Measurements from ENCODE around the gene HSD17B1.
"Not testable (repeated sequence)": the region's sequence is repeated elsewhere in the genome, so short reads cannot be mapped to it uniquely, and the experiment has no call there.

Gene HSD17B1

GRCh38 chr17:42548070-42548837 is 4.5 kb upstream of the HSD17B1 start:
- DNase-seq = peak; percentile 59

- DNase-seq = no peak
These were observed 3.5 kb upstream of the HSD17B1 start for GRCh38 chr17:42548993-42549755.

- DNase-seq = peak; percentile 19
These were observed 567 bp downstream of the HSD17B1 start for GRCh38 chr17:42553161-42553818.

DNA sequence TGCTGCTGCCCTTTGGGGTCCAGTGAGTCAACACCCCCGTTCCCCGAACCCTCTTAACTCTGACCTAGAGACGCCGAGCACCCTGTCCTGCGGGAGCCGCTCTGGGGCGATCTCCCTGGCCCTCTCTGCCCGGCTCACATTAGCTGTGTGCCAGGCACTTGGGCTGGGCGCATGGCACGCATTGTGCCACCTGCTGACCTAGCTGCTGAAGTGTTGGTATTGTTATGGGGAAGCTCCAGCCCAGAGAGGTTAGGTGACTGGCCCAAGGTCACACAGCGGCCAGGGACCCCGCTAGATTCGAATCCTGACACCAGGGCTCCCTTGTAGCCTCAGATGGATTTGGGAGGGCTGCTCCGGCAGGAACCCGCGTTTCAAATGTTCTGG is 1.1 kb downstream of the HSD17B1 start:
- DNase-seq = no peak

DNA sequence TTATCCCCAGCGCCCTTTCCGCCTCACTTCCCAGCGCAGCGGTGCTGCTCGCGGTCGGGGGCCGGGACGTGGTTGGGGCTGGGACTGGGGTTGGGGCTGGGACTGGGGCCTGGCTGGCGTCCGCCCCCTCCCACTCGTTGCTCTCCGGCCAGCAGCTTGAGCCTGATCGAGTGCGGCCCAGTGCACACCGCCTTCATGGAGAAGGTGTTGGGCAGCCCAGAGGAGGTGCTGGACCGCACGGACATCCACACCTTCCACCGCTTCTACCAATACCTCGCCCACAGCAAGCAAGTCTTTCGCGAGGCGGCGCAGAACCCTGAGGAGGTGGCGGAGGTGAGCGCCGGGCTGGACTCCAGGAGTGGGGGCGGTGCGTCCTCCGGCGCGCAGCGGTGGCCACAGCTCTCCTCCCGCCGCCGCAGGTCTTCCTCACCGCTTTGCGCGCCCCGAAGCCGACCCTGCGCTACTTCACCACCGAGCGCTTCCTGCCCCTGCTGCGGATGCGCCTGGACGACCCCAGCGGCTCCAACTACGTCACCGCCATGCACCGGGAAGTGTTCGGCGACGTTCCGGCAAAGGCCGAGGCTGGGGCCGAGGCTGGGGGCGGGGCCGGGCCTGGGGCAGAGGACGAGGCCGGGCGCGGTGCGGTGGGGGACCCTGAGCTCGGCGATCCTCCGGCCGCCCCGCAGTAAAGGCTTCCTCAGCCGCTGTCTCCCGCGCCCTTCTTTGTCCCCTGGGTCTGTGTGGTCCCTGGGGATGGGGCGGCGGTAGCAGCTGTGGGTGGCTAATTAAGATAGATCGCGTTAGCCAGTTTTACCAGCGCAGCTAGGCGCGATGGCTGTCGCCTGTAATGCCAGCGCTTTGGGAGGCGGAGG is 1.8 kb downstream of the HSD17B1 start:
- DNase-seq = peak; percentile 85

GRCh38 chr17:42555122-42555622 is 2.4 kb downstream of the HSD17B1 start:
- no peak for DNase-seq

DNA sequence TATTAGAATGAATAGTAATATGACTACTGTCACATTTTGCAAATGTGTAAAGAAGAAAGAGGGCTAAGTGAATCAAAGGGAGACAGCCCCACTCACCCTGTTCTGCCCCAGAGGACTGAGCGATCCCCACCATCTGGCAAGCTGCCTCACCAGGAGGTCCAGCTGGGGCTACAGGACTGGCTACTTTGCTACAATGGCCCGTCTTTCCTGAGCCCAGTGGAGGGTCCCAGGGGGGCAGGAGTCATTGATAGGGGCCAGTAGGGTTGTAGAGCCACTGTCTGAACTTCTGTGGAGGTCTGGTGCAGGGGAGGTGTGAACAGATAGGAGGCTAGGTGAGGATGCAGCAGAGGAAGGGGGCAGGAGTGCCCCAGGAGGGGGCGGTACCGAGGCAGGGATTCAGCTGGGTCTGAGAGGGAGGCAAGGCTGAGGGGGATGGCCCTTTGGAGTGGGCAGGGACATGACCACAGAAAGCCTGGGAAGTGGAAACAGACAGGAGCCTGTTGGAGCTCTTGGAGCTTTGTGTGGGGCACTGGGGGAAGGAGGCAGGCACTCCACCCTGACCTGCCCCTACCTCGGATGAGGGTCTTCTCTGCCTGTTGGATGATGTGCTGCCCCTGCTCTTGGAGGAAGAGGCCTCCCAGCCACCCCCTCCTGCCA is 3.4 kb downstream of the HSD17B1 start:
- DNase-seq = not testable (repeated sequence)

DNA sequence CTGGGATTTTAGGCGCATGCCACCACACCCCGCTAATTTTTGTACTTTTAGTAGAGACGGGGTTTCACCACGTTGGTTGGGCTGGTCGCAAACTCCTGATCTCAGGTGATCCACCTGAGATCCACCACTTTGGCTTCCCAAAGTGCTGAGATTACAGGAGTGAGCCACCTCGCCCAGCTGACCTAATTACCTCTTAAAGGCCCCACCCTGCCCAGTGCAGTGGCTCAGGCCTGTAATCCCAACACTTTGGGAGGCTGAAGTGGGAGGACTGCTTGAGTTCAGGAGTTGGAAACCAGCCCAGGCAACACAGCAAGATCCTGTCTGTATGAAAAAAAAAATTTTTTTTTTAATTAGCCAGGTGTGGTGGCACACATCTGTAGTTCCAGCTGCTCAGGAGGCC is 6.4 kb downstream of the HSD17B1 start:
- DNase-seq = no peak

- DNase-seq = no peak
These were observed 7.5 kb downstream of the HSD17B1 start for GRCh38 chr17:42560246-42560645.

DNA sequence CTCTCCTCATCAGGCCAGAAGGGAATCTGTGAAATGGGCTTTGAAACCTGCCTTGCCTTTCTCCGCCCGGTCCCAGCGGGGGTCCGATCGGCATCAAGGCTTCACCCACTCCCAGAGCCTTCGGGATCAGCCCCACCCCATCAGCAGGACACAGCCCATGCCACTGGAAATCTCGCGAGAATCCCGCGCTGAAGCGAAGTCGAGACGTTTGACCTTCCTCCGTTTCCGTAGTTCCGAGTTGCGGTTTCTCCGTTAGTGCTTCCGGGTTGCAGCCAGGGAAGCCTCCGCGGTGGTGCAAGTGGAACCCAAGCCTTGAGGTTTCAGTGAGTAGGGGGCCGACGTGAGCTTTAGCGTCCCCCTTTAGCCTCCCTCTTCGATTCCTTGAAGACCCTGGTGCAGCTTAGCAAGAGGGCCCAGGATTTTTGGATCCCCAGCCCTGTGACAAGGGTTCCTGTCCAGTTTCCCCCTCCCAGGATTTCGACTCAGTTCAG is 9.2 kb downstream of the HSD17B1 start, which contains the start of gene COASY:
Gene COASY, plus strand, starts transcription at position 252 of the 491 bp plus-strand sequence. CDS start 475 bp downstream, outside the sequence.
- peak; percentile 99 for DNase-seq

- no peak for DNase-seq
These were observed 9.8 kb downstream of the HSD17B1 start for GRCh38 chr17:42562388-42563142.

GRCh38 chr17:42563143-42563509 is 10.4 kb downstream of the HSD17B1 start:
- no peak for DNase-seq

- DNase-seq = no peak
These were observed 10.8 kb downstream of the HSD17B1 start for GRCh38 chr17:42563543-42563942.

GRCh38 chr17:42563950-42564349 is 11.2 kb downstream of the HSD17B1 start:
- DNase-seq = no peak

DNA sequence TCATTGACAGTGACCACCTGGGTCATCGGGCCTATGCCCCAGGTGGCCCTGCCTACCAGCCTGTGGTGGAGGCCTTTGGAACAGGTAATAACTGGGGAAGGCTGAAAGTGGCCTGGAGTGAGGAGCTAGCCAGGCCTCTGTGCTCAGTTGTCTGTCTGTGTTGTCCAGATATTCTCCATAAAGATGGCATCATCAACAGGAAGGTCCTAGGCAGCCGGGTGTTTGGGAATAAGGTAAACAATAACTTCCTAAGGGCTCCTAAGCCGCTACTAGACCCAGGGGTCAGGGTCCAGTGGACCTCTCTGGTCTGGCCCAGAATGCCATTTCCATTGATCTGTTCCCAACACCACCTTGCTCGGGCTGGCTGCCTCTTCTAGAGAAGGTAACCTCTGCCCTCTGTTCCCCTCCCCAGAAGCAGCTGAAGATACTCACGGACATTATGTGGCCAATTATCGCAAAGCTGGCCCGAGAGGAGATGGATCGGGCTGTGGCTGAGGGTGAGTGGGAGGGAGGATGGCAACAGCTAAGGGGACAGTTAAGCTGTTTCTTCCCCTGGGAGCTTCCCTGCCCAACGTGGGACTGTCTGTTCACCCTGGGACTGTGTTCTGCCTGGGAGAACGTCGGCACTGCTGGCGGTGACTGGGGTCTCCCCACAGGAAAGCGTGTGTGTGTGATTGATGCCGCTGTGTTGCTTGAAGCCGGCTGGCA is 12.2 kb downstream of the HSD17B1 start:
- no peak for DNase-seq

DNA sequence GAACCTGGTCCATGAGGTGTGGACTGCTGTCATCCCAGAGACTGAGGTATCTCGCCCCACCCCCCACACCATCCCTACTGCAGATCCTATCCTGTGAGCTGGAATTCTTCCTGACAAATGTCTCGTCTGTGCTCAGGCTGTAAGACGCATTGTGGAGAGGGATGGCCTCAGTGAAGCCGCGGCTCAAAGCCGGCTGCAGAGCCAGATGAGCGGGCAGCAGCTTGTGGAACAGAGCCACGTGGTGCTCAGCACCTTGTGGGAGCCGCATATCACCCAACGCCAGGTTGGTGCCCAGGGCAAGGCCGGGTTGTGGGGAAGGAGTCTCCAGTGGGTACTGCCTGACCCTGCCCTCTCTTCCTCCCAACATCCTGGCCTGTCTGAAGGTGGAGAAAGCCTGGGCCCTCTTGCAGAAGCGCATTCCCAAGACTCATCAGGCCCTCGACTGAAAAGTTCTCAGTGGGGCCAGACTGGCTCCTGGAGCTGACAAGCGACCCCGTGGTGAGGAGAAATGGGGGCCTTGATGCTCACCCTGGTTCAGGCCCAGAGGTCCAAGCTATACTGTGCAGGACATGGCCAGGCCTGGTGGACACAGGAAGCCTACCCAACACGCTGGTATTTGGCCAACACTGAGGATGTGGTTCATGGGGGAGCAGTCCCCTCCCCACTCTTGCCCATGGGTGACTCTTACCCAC is 12.9 kb downstream of the HSD17B1 start:
- no peak for DNase-seq

DNA sequence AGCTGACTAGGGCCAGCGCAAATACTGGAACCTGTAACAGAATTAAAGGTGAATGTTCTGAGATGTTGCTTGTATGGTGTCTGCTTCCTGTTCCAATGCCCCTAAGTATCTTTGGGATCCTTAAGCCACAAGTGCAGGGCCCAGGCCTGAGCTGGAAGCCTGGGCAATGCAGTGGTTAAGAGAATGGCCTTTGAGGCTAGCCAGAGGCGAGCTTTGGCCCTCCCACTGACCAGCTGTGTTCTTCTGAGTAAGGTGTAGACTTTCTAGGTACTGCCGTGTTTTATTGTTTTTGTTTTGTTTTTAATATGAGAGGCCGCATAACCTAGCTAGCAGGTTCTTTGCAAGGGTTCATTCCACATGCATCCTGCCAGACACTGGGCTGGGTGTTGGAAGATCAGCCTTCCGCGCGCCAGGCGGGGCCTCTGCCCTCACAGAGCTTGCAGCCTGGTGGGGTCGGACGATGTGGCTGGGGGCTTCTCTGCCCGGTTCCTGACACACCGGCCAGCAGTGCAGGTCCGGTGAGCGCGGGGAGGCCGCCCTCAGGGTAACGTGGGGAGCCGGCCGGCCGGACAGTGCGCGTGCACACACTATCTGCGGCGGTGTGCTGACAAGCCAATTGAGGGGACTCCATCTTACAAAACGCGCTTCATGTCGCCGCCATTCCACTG is 13.6 kb downstream of the HSD17B1 start:
- no peak for DNase-seq

GRCh38 chr17:42566883-42567573 is 14.3 kb downstream of the HSD17B1 start, which contains the start of gene MLX:
MLX (plus strand) TSS chr17:42567100; CDS start chr17:42567125, 25 bp downstream.
- peak; percentile 91 for DNase-seq
